ENCODE measurements around the gene PHACTR2. TPM values are rescaled to one million over a fixed set of nuclear protein-coding genes. Genes with fewer than 3 reads are reported as not detected.

Gene PHACTR2
- total RNA-seq, 6 experiments from 2014 or later, result 66.7 to 92.7 (median 84.1) TPM

DNA sequence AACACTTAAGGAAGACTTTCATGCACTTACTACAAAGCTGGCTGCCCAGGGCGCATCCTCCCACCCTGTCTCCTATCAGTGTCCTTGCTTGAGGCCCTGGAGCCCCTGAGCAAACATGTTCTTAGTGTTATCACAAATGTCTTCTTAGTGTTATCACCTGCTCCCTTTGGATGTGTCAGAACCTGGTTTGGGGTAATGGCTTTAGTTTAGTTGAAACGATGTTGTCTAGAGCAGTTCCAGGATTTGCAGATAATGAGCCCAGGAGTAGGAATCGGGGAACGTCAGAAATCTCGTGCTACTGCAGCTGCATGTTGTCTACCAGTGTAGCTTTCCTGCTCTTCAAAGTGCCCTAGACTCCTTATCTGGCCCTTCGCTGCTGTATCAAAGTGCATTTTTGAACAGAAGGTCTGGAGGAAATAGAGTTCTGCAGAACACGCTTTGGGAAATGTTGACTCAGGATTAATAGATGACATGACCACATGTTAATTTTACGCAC is 69.6 kb downstream of the PHACTR2 start:
- H3K27ac Mint-ChIP-seq, result no peak overlapping the region
- H3K4me3 Mint-ChIP-seq, result no peak overlapping the region
- no peaks in the 10 kb centered on the region for H3K9me3 Mint-ChIP-seq
- TF ChIP-seq, protein P1, sequence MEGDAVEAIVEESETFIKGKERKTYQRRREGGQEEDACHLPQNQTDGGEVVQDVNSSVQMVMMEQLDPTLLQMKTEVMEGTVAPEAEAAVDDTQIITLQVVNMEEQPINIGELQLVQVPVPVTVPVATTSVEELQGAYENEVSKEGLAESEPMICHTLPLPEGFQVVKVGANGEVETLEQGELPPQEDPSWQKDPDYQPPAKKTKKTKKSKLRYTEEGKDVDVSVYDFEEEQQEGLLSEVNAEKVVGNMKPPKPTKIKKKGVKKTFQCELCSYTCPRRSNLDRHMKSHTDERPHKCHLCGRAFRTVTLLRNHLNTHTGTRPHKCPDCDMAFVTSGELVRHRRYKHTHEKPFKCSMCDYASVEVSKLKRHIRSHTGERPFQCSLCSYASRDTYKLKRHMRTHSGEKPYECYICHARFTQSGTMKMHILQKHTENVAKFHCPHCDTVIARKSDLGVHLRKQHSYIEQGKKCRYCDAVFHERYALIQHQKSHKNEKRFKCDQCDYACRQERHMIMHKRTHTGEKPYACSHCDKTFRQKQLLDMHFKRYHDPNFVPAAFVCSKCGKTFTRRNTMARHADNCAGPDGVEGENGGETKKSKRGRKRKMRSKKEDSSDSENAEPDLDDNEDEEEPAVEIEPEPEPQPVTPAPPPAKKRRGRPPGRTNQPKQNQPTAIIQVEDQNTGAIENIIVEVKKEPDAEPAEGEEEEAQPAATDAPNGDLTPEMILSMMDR (IDR thresholded peaks at IDR 0.05), result no peak
- DNase-seq, result no peak
- peaks cover 39% of the 10 kb centered on the region for H3K4me1 Mint-ChIP-seq (ENCODE audit: low read depth)
- peaks cover 19% of the 10 kb centered on the region; the same call in 1 of the 2 replicates for H3K36me3 Mint-ChIP-seq (ENCODE audit: low read depth)
- H3K27me3 Mint-ChIP-seq (ENCODE audit: insufficient read depth), result no peaks in the 10 kb centered on the region

DNA sequence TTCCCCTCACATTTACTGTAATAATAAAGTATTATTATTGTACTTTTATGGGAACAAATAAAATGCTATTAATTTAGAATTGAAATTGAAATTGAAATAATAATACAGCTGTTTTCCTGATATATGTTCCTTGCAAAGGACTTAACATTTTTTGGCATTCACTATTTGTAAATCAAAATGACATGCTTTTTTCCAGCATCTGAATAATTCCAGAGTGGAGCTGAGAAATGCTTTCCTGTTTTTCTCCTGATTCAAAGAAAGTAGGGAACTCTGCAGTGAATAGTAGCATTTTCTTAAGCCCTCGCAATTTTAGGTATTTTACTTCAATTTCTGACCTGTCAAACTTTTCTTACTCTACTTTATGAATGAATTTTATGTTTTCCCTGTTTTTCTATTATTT is 72.1 kb downstream of the PHACTR2 start:
- H3K27ac Mint-ChIP-seq, result no peak overlapping the region
- no peaks in the 10 kb centered on the region for H3K27me3 Mint-ChIP-seq (ENCODE audit: insufficient read depth)
- H3K4me3 Mint-ChIP-seq, result no peak overlapping the region
- TF ChIP-seq, protein P1 (IDR thresholded peaks at IDR 0.05), result no peak
- H3K4me1 Mint-ChIP-seq (ENCODE audit: low read depth), result peaks cover 25% of the 10 kb centered on the region
- no peak for DNase-seq
- peaks cover 15% of the 10 kb centered on the region for H3K36me3 Mint-ChIP-seq (ENCODE audit: low read depth)
- H3K9me3 Mint-ChIP-seq, result no peaks in the 10 kb centered on the region

DNA sequence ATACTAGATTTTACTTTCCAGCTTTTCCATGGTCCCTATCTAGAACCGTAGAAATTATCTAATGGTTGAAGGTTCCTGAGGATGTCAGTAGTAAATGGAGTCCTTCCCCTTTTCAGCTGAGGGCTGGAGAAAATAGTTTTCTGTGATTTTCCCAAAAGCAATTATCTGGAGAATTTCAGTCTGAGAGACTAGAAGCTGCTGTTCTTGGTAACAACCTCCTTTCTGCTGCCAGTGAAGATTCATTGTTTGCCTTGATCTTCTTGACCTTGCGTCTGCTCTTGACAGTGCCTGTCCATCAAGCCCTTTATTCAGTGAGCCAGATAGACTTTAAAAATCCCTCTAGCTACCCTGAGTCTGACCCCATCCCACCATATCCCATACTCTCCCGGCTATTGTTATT is 73.1 kb downstream of the PHACTR2 start:
- Mint-ChIP-seq H3K4me3 (no peak overlapping the region), H3K9me3 (no peaks in the 10 kb centered on the region), H3K27me3 (ENCODE audit: insufficient read depth) (no peaks in the 10 kb centered on the region), H3K36me3 (ENCODE audit: low read depth) (peaks cover 18% of the 10 kb centered on the region), H3K4me1 (ENCODE audit: low read depth) (peaks cover 15% of the 10 kb centered on the region), H3K27ac (no peak overlapping the region)
- TF ChIP-seq, protein P1 (IDR thresholded peaks at IDR 0.05), result no peak
- no peak for DNase-seq

DNA sequence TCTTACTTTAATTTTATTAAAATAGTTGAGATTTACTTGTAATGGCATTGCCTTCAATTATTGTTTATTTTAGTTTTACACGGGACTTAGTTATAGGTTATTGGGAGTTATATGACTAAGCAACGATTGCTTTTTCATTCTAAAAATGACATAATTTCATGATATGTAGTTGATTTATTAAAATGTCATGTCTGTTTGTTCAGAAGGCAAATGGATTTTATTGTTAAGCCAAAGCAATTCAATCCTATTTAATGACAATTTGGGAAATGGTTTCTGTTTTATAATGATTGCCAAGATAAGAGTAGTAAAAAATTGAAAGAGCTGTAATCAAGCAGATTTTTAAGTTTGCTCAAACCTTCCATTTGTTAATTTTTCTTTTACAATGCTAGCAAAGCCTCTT is 74.7 kb downstream of the PHACTR2 start:
- peaks cover 13% of the 10 kb centered on the region for H3K4me1 Mint-ChIP-seq (ENCODE audit: low read depth)
- DNase-seq, result no peak
- no peaks in the 10 kb centered on the region for H3K27me3 Mint-ChIP-seq (ENCODE audit: insufficient read depth)
- H3K27ac Mint-ChIP-seq, result peak overlapping the region; percentile 29; the same call in 1 of the 2 replicates
- no peak overlapping the region for H3K4me3 Mint-ChIP-seq
- peaks cover 19% of the 10 kb centered on the region for H3K36me3 Mint-ChIP-seq (ENCODE audit: low read depth)
- H3K9me3 Mint-ChIP-seq, result no peaks in the 10 kb centered on the region
- TF ChIP-seq, protein P1 (IDR thresholded peaks at IDR 0.05), result no peak

DNA sequence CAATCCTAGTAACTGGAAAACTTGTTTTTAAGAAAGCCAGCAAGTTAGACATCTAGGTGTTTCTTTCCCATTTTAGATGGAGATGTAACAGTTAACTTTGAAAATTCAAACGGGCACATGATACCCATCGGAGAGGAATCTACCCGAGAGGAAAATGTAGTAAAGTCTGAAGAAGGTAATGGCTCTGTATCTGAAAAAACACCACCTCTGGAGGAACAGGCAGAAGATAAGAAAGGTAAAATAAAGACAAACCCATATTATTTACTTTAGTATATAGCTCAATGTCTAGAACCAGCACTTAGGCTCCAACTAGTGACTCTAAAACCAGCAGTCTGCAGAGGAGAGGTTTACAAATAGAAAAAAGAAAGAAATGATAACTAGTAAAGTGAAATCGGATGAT is 75.9 kb downstream of the PHACTR2 start:
- Mint-ChIP-seq H3K27ac (no peak overlapping the region), H3K4me1 (ENCODE audit: low read depth) (peaks cover 13% of the 10 kb centered on the region), H3K9me3 (no peaks in the 10 kb centered on the region), H3K4me3 (no peak overlapping the region), H3K27me3 (ENCODE audit: insufficient read depth) (no peaks in the 10 kb centered on the region), H3K36me3 (ENCODE audit: low read depth) (peaks cover 19% of the 10 kb centered on the region)
- TF ChIP-seq, protein P1 (IDR thresholded peaks at IDR 0.05), result no peak
- no peak for DNase-seq

DNA sequence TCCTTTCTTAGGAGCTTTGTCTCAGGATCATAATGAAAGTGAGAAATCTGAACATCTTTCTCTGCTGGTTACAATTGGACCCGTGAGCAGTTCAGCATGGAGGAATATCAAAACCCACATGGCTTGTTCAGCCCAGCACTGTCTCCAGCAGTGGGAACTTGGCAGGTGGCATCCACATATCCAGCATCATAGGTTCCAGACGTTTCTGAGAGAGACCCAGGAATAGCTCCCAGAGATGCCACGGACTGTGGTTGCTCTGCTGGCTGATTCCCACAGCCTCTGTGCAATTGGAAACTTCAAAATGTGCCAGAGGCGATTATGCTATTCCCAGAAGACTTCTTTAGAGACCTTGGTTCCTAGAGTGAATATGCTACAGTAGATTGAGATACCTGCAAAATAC is 76.4 kb downstream of the PHACTR2 start:
- H3K9me3 Mint-ChIP-seq, result no peaks in the 10 kb centered on the region
- DNase-seq, result no peak
- TF ChIP-seq, protein P1 (IDR thresholded peaks at IDR 0.05), result no peak
- no peak overlapping the region for H3K27ac Mint-ChIP-seq
- H3K4me1 Mint-ChIP-seq (ENCODE audit: low read depth), result peaks cover 13% of the 10 kb centered on the region
- no peaks in the 10 kb centered on the region for H3K27me3 Mint-ChIP-seq (ENCODE audit: insufficient read depth)
- H3K4me3 Mint-ChIP-seq, result no peak overlapping the region
- H3K36me3 Mint-ChIP-seq (ENCODE audit: low read depth), result peaks cover 19% of the 10 kb centered on the region
